ENCODE measurements around the gene SCAMP5.
A peak's percentile ranks its signal among the peaks of the same experiment; 100 is the strongest.

SCAMP5 gene

DNA sequence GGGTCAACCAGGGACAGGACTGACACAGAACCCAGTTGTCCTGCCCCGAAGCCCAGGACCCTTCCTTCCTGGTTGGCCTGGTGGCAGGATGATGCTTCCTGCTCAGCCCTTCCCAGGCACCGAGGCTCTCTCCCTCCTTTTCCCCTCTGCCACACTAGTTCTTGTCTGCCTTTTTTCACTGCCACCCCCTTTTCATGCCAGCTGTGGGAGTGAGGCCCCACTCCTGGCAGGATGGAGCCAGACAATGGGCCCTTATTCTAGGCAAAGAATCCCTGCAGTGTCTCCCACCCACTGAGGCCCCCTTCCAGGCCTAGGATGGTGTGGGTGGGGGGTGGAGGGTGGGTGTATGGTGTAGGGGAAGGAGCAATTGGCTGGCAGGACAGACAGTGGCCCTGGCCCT lies 1.1 kb upstream of the SCAMP5 start:
- no peak for TF ChIP-seq Cebpa-rat (IDR thresholded peaks at IDR 0.05)
- Histone ChIP-seq H3K27me3 (no peaks in the 10 kb centered on the region; the same call in 1 of the 2 replicates), H3K4me1 (peaks cover 22% of the 10 kb centered on the region), H4K20me1 (no peaks in the 10 kb centered on the region), H3K9ac (no peak overlapping the region), H3K9me3 (no peaks in the 10 kb centered on the region), H3K27ac (no peak overlapping the region), H3K4me2 (no peak overlapping the region), H3K36me3 (no peaks in the 10 kb centered on the region), H3K4me3 (no peak overlapping the region)

GRCh38 chr15:74994685-74995084 lies 678 bp upstream of the SCAMP5 start:
- TF ChIP-seq Cebpa-rat (IDR thresholded peaks at IDR 0.05): no peak
- Histone ChIP-seq H3K27me3 (no peaks in the 10 kb centered on the region; the same call in 1 of the 2 replicates), H3K4me3 (no peak overlapping the region), H3K9me3 (no peaks in the 10 kb centered on the region), H3K4me1 (peaks cover 22% of the 10 kb centered on the region), H3K27ac (no peak overlapping the region), H3K36me3 (no peaks in the 10 kb centered on the region), H3K9ac (no peak overlapping the region), H4K20me1 (no peaks in the 10 kb centered on the region), H3K4me2 (peak overlapping the region; percentile 94; the same call in 1 of the 2 replicates)

DNA sequence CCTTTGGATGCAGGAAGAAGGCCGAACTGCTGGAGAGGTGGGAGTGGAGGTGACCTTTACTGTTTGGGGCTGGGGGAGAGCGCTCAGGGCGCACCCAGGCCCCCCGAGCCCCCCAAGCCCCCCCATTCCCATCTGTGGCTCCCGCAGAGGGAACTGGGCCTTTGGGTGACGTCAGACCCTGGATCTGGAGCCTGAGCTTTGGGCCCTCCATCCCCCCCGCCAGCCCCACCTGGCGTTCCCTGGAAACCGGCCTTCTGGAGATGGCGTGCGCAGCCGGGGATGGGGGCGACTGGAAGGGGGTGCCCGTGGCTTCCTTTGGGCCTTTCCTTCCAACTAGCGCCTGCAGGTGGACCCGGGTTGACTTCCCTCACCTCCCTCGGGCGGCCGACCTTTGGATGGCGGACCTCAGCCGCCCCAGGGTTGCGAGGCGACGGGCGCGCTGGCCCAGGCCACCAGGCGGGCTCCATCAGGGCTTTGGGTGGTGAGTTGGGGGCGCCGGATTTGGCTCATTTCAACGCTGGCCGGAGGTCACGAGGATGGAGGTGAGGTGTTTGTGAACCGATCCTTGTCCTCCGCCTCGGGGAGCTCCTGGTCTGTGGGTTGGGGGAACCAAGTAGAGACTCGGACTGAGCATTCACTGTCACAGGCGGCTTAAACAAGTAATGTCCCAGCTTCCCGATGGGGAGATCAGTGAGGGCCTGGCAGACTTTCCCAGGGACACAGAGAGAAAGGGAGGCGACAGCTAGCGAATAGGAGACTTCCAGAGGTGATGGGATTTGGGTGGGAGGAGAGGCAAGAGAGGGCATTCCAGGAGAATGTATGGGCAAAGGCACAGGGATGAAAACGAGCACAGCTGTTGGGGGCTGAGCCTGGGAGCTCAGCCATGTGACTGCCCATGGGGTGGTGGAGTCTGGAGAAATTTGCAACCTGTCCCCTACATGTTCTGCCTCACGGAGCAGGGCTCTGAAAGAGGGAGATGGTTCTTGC lies 709 bp downstream of the SCAMP5 start:
- Histone ChIP-seq H3K9me3 (no peaks in the 10 kb centered on the region), H3K9ac (peak overlapping the region; percentile 74), H4K20me1 (no peaks in the 10 kb centered on the region), H3K27ac (peak overlapping the region; percentile 66), H3K4me2 (peak overlapping the region; percentile 94), H3K4me3 (peak overlapping the region; percentile 75), H3K27me3 (no peaks in the 10 kb centered on the region; the same call in 1 of the 2 replicates), H3K36me3 (no peaks in the 10 kb centered on the region), H3K4me1 (peaks cover 22% of the 10 kb centered on the region)
- no peak for TF ChIP-seq Cebpa-rat (IDR thresholded peaks at IDR 0.05)

- Histone ChIP-seq H3K4me3 (no peak overlapping the region), H3K27me3 (no peaks in the 10 kb centered on the region; the same call in 1 of the 2 replicates), H3K4me2 (peak overlapping the region; percentile 94), H3K36me3 (no peaks in the 10 kb centered on the region), H3K9ac (no peak overlapping the region), H4K20me1 (no peaks in the 10 kb centered on the region), H3K4me1 (peaks cover 22% of the 10 kb centered on the region), H3K27ac (no peak overlapping the region), H3K9me3 (no peaks in the 10 kb centered on the region)
- TF ChIP-seq Cebpa-rat (IDR thresholded peaks at IDR 0.05): no peak
These were observed 1.8 kb downstream of the SCAMP5 start for GRCh38 chr15:74997141-74997540.

DNA sequence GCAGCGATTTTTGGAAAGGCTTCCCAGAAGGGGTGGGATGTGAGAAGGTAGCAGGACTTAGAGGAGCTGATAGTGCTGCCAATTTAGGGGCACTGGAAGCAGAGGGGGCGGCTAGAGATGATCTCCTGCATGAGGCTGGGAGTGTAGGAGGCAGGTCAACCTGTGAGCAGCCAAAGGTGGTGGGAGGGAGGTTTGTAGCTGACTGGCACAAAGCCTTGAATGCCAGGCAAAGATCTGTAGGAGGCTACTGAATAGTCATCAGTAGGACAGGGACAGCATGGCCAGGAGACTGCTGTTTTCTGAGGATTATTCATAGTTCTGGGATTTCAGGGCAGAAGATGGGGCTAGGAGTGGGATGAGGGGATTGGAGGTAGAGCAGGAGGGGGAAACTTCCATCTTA lies 2.2 kb downstream of the SCAMP5 start:
- Histone ChIP-seq H3K27ac (no peak overlapping the region), H3K4me1 (peaks cover 22% of the 10 kb centered on the region), H3K27me3 (no peaks in the 10 kb centered on the region; the same call in 1 of the 2 replicates), H4K20me1 (no peaks in the 10 kb centered on the region), H3K4me3 (no peak overlapping the region), H3K9me3 (no peaks in the 10 kb centered on the region), H3K9ac (no peak overlapping the region), H3K36me3 (no peaks in the 10 kb centered on the region), H3K4me2 (peak overlapping the region; percentile 94; the same call in 1 of the 2 replicates)
- no peak for TF ChIP-seq Cebpa-rat (IDR thresholded peaks at IDR 0.05)

DNA sequence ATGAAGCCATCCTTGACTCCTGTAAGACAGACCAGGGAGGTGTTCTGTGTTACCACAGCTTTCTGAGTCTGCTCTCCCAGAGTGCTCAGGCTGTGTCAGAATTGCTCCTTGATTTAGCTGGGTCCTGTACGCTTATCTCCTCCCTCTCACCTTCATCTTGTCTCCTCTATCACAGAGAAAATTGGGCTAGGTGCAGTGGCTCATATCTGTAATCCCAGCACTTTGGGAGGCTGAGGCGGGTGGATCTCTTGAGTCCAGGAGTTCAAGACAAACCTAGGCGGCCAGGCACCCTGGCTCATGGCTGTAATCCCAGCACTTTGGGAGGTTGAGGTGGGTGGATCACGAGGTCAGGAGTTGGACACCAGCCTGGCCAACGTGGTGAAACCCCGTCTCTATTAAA lies 5.9 kb downstream of the SCAMP5 start:
- Histone ChIP-seq H3K36me3 (no peaks in the 10 kb centered on the region), H4K20me1 (no peaks in the 10 kb centered on the region), H3K4me2 (no peak overlapping the region), H3K4me3 (no peak overlapping the region), H3K27me3 (no peaks in the 10 kb centered on the region; the same call in 1 of the 2 replicates), H3K4me1 (peaks cover 13% of the 10 kb centered on the region), H3K9me3 (no peaks in the 10 kb centered on the region), H3K9ac (no peak overlapping the region), H3K27ac (no peak overlapping the region)
- TF ChIP-seq Cebpa-rat (IDR thresholded peaks at IDR 0.05): no peak

- Histone ChIP-seq H3K4me2 (no peak overlapping the region), H3K9me3 (no peaks in the 10 kb centered on the region), H3K4me3 (no peak overlapping the region), H3K36me3 (no peaks in the 10 kb centered on the region), H3K9ac (no peak overlapping the region), H3K27ac (no peak overlapping the region), H3K4me1 (peaks cover 12% of the 10 kb centered on the region), H4K20me1 (no peaks in the 10 kb centered on the region), H3K27me3 (no peaks in the 10 kb centered on the region)
- TF ChIP-seq Cebpa-rat (IDR thresholded peaks at IDR 0.05): no peak
These were observed 7.0 kb downstream of the SCAMP5 start for GRCh38 chr15:75002398-75002797.

DNA sequence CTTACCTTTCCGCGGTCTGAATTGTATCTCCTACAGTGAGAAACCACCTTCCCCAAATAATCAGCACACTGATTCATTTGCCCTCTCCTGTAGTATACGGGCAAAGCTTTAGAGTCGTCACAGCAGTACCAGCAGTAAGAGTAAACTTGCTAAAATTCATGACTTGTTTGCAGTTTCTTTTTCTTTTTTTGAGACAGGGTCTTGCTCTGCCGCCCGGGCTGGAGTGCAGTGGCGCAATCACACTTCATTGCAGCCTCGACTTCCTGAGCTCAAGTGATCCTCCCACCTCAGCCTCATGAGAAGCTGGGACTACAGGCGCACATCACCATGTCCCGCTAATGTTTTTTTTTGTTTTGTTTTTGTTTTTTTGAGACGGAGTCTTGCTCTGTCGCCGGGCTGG lies 11.9 kb downstream of the SCAMP5 start:
- no peaks in the 10 kb centered on the region for H4K20me1 ChIP-seq
- H3K9me3 ChIP-seq: no peaks in the 10 kb centered on the region
- H3K36me3 ChIP-seq: no peaks in the 10 kb centered on the region
- peak overlapping the region; percentile 72 for H3K4me2 ChIP-seq
- H3K27me3 ChIP-seq: no peaks in the 10 kb centered on the region
- H3K27ac ChIP-seq: no peak overlapping the region
- peak; percentile 54; the same call in 1 of the 2 replicates for TF ChIP-seq Cebpa-rat (IDR thresholded peaks at IDR 0.05)
- H3K9ac ChIP-seq: no peak overlapping the region
- peaks cover 45% of the 10 kb centered on the region for H3K4me1 ChIP-seq
- H3K4me3 ChIP-seq: no peak overlapping the region

GRCh38 chr15:75008221-75008625 lies 12.9 kb downstream of the SCAMP5 start:
- H4K20me1 ChIP-seq: no peaks in the 10 kb centered on the region
- H3K27ac ChIP-seq: peak overlapping the region; percentile 67
- H3K4me2 ChIP-seq: peak overlapping the region; percentile 72
- peak overlapping the region; percentile 18; the same call in 1 of the 2 replicates for H3K4me3 ChIP-seq
- H3K9me3 ChIP-seq: no peaks in the 10 kb centered on the region
- no peak for TF ChIP-seq Cebpa-rat (IDR thresholded peaks at IDR 0.05)
- H3K27me3 ChIP-seq: no peaks in the 10 kb centered on the region
- 0 out of 2 replicates have a peak overlapping the region, but pooled peaks have one; percentile 27 for H3K9ac ChIP-seq
- H3K36me3 ChIP-seq: no peaks in the 10 kb centered on the region
- peaks cover 45% of the 10 kb centered on the region for H3K4me1 ChIP-seq

Data from BLaER1 (cell line).